Measurements from ENCODE around the gene SIK3.

DNA sequence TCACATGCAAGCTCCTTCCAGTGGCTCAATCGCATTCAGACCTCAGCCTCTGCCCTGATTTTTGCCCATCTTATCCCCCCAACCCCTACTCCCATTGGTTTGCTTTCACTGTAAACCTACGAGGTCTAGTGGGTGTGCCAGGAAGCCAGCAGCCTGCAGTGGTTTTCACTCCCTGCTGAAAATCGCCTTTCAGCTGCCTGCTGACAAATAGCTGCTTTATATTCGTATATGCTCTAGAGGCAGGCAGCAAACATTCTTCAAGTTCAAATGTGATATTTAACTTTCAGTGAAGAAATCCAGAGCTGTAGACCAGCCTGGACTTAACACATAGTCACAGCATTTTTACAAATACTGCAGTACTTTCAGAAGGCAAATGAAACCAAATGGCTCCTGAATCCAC lies 168.1 kb downstream of the SIK3 start:
- TF ChIP-seq POLR2AphosphoS5 (IDR thresholded peaks at IDR 0.05; ENCODE audit: borderline replicate concordance, low read depth, low read length), result no peak
- TF ChIP-seq EZH2 (IDR thresholded peaks at IDR 0.05), result no peak

All from SK-N-MC (cell line).